Mesenchymal stem cell (in vitro differentiated cells and primary cell): ENCODE data around the gene ARHGAP42.
A peak's percentile ranks its signal among the peaks of the same experiment; 100 is the strongest.
"Not testable (repeated sequence)": the region's sequence is repeated elsewhere in the genome, so short reads cannot be mapped to it uniquely, and the experiment has no call there.

Experiments used
- DNase-seq: peaks from one replicate; pipeline ENCODE4 v3.0.0-alpha.2; 2013
- H2AFZ ChIP-seq: one replicate; pipeline ENCODE4 v1.6.1; 2013; ENCODE audit warnings: low read depth, mild to moderate bottlenecking, control low read depth, inconsistent platforms, low read length, moderate library complexity
- H2AK5ac ChIP-seq: 2 replicates; pipeline ENCODE4 v1.6.1; 2013; ENCODE audit warnings: low read length, moderate library complexity, mild to moderate bottlenecking, inconsistent platforms; ENCODE audit not compliant: severe bottlenecking
- H2BK120ac ChIP-seq: one replicate; pipeline ENCODE4 v1.6.1; 2013; ENCODE audit warnings: low read depth, mild to moderate bottlenecking, inconsistent platforms, low read length, moderate library complexity
- H2BK12ac ChIP-seq, 2 experiments: one replicate each; pipeline ENCODE4 v1.6.1; 2013; ENCODE audit warnings: inconsistent platforms in 2 of 2, low read length in 2 of 2, mild to moderate bottlenecking in 2 of 2, moderate library complexity in 2 of 2, control low read depth in 1 of 2
- H2BK15ac ChIP-seq: one replicate; pipeline ENCODE4 v1.6.1; 2013; ENCODE audit warnings: mild to moderate bottlenecking, low read depth, inconsistent platforms; ENCODE audit not compliant: poor library complexity, severe bottlenecking
- H2BK5ac ChIP-seq: 2 replicates; pipeline ENCODE4 v1.6.1; 2013; ENCODE audit warnings: low read depth, mild to moderate bottlenecking, low read length, control low read depth, inconsistent platforms; ENCODE audit not compliant: poor library complexity, severe bottlenecking
- H3K14ac ChIP-seq, 2 experiments: one replicate each; pipeline ENCODE4 v1.6.1; 2013; ENCODE audit warnings: inconsistent platforms in 2 of 2, low read length in 2 of 2, control low read depth in 1 of 2, mild to moderate bottlenecking in 1 of 2, moderate library complexity in 1 of 2
- H3K18ac ChIP-seq, 2 experiments: one replicate each; pipeline ENCODE4 v1.6.1; 2013; ENCODE audit warnings: inconsistent platforms in 2 of 2, low read length in 2 of 2, control low read depth in 1 of 2, low read depth in 1 of 2, mild to moderate bottlenecking in 1 of 2
- H3K23ac ChIP-seq, 2 experiments: one replicate each; pipeline ENCODE4 v1.6.1; 2013; ENCODE audit warnings: inconsistent platforms in 2 of 2, low read length in 2 of 2, mild to moderate bottlenecking in 2 of 2, moderate library complexity in 2 of 2, control low read depth in 1 of 2
- H3K27ac ChIP-seq: 2 replicates; pipeline ENCODE4 v1.5.1; 2013; ENCODE audit warnings: mild to moderate bottlenecking, moderate library complexity, low read length, control low read depth, inconsistent platforms; ENCODE audit not compliant: poor library complexity, severe bottlenecking
- H3K27me3 ChIP-seq, 2 experiments: 2 replicates each; pipeline versions ENCODE4 v1.6.1 to v1.7.0; 2013; ENCODE audit warnings: low read length in 2 of 2, mild to moderate bottlenecking in 2 of 2, moderate library complexity in 2 of 2, control low read depth in 1 of 2, inconsistent platforms in 1 of 2; ENCODE audit not compliant: control insufficient read depth in 1 of 2, insufficient read depth in 1 of 2
- H3K36me3 ChIP-seq, 2 experiments: 2 replicates each; pipeline versions ENCODE4 v1.6.1 to v1.7.0; 2013; ENCODE audit warnings: low read length in 2 of 2, control low read depth in 1 of 2, inconsistent platforms in 1 of 2, low read depth in 1 of 2, mild to moderate bottlenecking in 1 of 2; ENCODE audit not compliant: insufficient read depth in 2 of 2, control insufficient read depth in 1 of 2
- H3K4ac ChIP-seq, 2 experiments: one replicate each; pipeline ENCODE4 v1.6.1; 2013; ENCODE audit warnings: inconsistent platforms in 2 of 2, low read length in 2 of 2, mild to moderate bottlenecking in 2 of 2, moderate library complexity in 2 of 2, control low read depth in 1 of 2, low read depth in 1 of 2
- H3K4me1 ChIP-seq: 2 replicates; pipeline ENCODE4 v1.6.1; 2013; ENCODE audit warnings: low read depth, low read length, control low read depth; ENCODE audit not compliant: control insufficient read depth, insufficient read depth
- H3K4me2 ChIP-seq: 2 replicates; pipeline ENCODE4 v1.6.1; 2013; ENCODE audit warnings: low read length, mild to moderate bottlenecking, inconsistent platforms; ENCODE audit not compliant: poor library complexity, severe bottlenecking
- H3K4me3 ChIP-seq, 2 experiments: 2 replicates each; pipeline versions ENCODE4 v1.5.1 to v1.7.0; 2013; ENCODE audit warnings: low read length in 2 of 2, mild to moderate bottlenecking in 2 of 2, control low read depth in 1 of 2, low read depth in 1 of 2; ENCODE audit not compliant: insufficient read depth in 1 of 2
- H3K79me1 ChIP-seq: replicated peaks from 2 replicates; pipeline ENCODE4 v1.6.1; 2013; ENCODE audit warnings: mild to moderate bottlenecking, control low read depth, low read length, inconsistent platforms; ENCODE audit not compliant: poor library complexity, severe bottlenecking
- H3K9ac ChIP-seq: 2 replicates; pipeline ENCODE4 v1.7.0; 2013; ENCODE audit warnings: mild to moderate bottlenecking, low read length, moderate library complexity
- H3K9me3 ChIP-seq: 2 replicates; pipeline ENCODE4 v1.7.0; 2013; ENCODE audit warnings: mild to moderate bottlenecking, low read length; ENCODE audit not compliant: control insufficient read depth
- H4K8ac ChIP-seq: one replicate; pipeline ENCODE4 v1.6.1; 2013; ENCODE audit warnings: inconsistent platforms, mild to moderate bottlenecking, low read length, moderate library complexity
- H4K91ac ChIP-seq: one replicate; pipeline ENCODE4 v1.6.1; 2013; ENCODE audit warnings: mild to moderate bottlenecking, low read length, inconsistent platforms
- WGBS: methylation state at CpG from one replicate; pipeline ENCODE4 v1.1.7; 2013; ENCODE audit warnings: mixed read lengths; 5-methylcytosine and 5-hydroxymethylcytosine counted together

Gene ARHGAP42

GRCh38 chr11:100749887-100750565 lies 62.9 kb downstream of the ARHGAP42 start:
- not testable (repeated sequence) for H3K4me3 ChIP-seq, H3K4ac ChIP-seq, H2BK5ac ChIP-seq, DNase-seq, H2BK120ac ChIP-seq, H3K14ac ChIP-seq, H2BK15ac ChIP-seq, H2AFZ ChIP-seq, H3K18ac ChIP-seq, H3K23ac ChIP-seq, H2BK12ac ChIP-seq, H3K4me1 ChIP-seq, H3K4me2 ChIP-seq, H4K91ac ChIP-seq, H3K9me3 ChIP-seq, H4K8ac ChIP-seq, H3K27ac ChIP-seq, H2AK5ac ChIP-seq, H3K9ac ChIP-seq, H3K27me3 ChIP-seq
- WGBS = 97% methylated on average over 10 of the region's 10 CpGs
- Histone ChIP-seq H3K36me3 (peaks cover 0 to 21% of the 10 kb centered on the region in 2 experiments), H3K79me1 (peaks cover 36% of the 10 kb centered on the region)

- not testable (repeated sequence) for H4K8ac ChIP-seq, H3K18ac ChIP-seq, H2BK12ac ChIP-seq, H3K23ac ChIP-seq, H3K27me3 ChIP-seq, H3K4me1 ChIP-seq, H3K4ac ChIP-seq, H2BK15ac ChIP-seq, H2BK5ac ChIP-seq, H3K9me3 ChIP-seq, DNase-seq, H3K4me3 ChIP-seq, H3K9ac ChIP-seq, H3K14ac ChIP-seq, H3K4me2 ChIP-seq, H2AFZ ChIP-seq, H2AK5ac ChIP-seq, H2BK120ac ChIP-seq, H3K27ac ChIP-seq, H4K91ac ChIP-seq
- peaks cover 0 to 21% of the 10 kb centered on the region in 2 experiments for H3K36me3 ChIP-seq
- 95% methylated on average over 6 of the region's 7 CpGs for WGBS
- H3K79me1 ChIP-seq = peaks cover 36% of the 10 kb centered on the region
Observed at GRCh38 chr11:100750566-100750891, 63.4 kb downstream of the ARHGAP42 start.

DNA sequence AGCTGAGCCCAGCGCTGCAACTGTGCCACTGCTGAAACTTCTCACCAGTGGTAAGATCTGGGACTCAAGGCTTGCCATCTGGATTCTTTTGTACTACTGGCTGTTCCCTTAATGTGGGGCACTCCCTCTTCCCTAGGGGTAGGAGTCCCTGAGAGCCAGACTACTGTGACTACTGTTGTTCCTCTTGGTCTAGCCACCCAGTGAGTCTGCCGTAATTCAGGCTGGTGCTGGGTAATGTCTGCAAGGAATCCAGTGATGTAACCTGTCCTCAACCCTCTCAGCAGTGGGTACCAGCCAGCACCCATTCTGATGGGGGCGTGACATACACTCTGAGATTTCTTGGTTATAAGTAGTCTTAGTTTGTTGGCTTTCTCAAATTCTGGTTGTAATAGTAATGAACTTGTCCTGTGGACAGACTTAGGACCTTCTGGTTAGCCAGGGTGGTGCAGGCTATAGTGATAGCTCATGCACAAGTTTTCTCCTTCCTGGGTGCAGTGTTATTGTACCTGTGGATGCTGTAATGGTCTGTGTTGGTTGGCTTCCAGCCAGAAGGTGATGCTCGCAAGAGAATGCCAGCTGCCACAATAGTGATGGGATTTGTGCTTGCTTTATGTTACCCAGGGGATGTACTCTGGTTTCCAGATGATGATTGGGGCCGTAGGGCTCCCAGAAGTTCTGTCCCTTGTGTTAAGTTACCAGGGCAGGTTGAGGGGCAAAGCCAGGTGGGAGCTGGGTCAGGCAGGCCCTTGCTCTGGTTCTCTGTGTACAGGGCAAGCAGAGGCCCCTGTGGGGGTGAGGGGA lies 65.5 kb downstream of the ARHGAP42 start:
- Histone ChIP-seq H3K27ac (no peak overlapping the region), H2AFZ (no peak overlapping the region), H3K27me3 (no peaks in the 10 kb centered on the region), H3K4me3 (no peak overlapping the region), H2BK5ac (no peak overlapping the region), H3K9me3 (peaks cover 2% of the 10 kb centered on the region), H3K23ac (no peak overlapping the region), H3K4me1 (peaks cover 9% of the 10 kb centered on the region), H2BK12ac (no peak overlapping the region), H4K91ac (no peak overlapping the region), H3K18ac (peak overlapping the region in 1 of 2 experiments; percentile 6), H3K36me3 (peaks cover 0 to 21% of the 10 kb centered on the region in 2 experiments), H3K4me2 (no peak overlapping the region), H3K4ac (no peak overlapping the region), H4K8ac (no peak overlapping the region), H3K9ac (no peak overlapping the region), H3K79me1 (peaks cover 31% of the 10 kb centered on the region), H2BK15ac (no peak overlapping the region), H2AK5ac (peak overlapping the region; percentile 30), H2BK120ac (no peak overlapping the region), H3K14ac (no peak overlapping the region)
- no peak for DNase-seq
- 91% methylated on average over 5 of the region's 5 CpGs for WGBS

- Histone ChIP-seq H2BK5ac (no peak overlapping the region), H3K9ac (no peak overlapping the region), H3K79me1 (peaks cover 31% of the 10 kb centered on the region), H4K91ac (no peak overlapping the region), H3K27ac (no peak overlapping the region), H3K9me3 (peaks cover 2% of the 10 kb centered on the region), H3K36me3 (peaks cover 0 to 21% of the 10 kb centered on the region in 2 experiments), H3K4me3 (no peak overlapping the region), H3K14ac (no peak overlapping the region), H3K4me1 (peaks cover 9% of the 10 kb centered on the region), H2BK12ac (no peak overlapping the region), H2AFZ (no peak overlapping the region), H3K4ac (no peak overlapping the region), H3K23ac (no peak overlapping the region), H4K8ac (no peak overlapping the region), H2BK120ac (no peak overlapping the region), H3K4me2 (no peak overlapping the region), H3K27me3 (no peaks in the 10 kb centered on the region), H2AK5ac (no peak overlapping the region), H3K18ac (peak overlapping the region in 1 of 2 experiments; percentile 6), H2BK15ac (no peak overlapping the region)
- WGBS = 74% methylated on average over 3 of the region's 4 CpGs
- DNase-seq = no peak
Observed at GRCh38 chr11:100753172-100753543, 66.1 kb downstream of the ARHGAP42 start.
